ENCODE results near the gene PRRC2B. TPM values are rescaled to one million over a fixed set of nuclear protein-coding genes. Genes with fewer than 3 reads are reported as not detected.
A peak's percentile ranks its signal among the peaks of the same experiment; 100 is the strongest.

Gene PRRC2B
- total and polyA plus RNA-seq, 2 of the 13 experiments (the other 11 are each of a cell fraction or from before 2014, with no cell fraction given) = 20.8 to 37.4 TPM

DNA sequence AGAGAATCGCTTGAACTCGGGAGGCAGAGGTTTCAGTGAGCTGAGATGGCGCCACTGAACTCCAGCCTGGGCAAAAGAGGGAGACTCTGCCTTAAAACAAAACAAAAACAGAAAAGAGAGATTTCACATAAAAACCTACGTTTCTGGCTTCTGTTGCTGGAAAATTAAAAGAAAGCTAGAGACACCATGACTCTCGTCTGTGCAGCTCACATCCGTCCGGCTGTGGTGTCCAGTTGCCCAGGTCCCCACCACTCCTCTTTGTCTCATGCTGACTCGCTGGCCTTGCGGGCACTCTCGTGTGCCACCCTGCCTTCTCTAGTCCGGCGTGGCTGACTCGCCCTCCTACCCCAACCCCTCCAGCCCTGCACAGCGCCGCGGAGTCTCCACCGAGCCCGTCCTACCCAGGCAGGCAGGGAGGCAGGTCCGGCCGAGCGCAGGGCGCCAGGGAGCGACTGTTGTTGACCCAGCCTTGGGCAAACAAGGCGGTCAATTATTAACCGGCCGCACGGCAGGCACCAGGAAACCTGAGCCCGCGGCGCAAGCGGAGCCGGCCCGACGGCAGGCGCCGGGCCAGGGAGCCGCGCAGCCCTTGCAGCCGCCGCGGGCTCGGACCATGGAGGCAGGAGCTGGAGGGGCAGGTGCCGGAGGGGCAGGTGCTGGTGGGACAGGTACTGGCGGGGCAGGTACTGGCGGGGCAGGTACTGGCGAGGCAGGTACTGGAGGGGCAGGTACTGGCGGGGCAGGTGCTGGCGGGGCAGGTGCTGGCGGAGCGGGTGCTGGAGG is 151.3 kb downstream of the PRRC2B start, which contains the start of gene PRRT1B (continued):
- no peak for TF ChIP-seq CREB1 (IDR thresholded peaks at IDR 0.05)
- TF ChIP-seq CREB1 (CRISPR knock-in tag; IDR thresholded peaks at IDR 0.05) = no peak
- TF ChIP-seq, protein P1, sequence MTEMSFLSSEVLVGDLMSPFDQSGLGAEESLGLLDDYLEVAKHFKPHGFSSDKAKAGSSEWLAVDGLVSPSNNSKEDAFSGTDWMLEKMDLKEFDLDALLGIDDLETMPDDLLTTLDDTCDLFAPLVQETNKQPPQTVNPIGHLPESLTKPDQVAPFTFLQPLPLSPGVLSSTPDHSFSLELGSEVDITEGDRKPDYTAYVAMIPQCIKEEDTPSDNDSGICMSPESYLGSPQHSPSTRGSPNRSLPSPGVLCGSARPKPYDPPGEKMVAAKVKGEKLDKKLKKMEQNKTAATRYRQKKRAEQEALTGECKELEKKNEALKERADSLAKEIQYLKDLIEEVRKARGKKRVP (CRISPR knock-in tag; IDR thresholded peaks at IDR 0.05) = peak in 1 of 2 experiments; percentile 34; a peak in 1 of 4 replicates
- no peak for TF ChIP-seq REXO4 (CRISPR knock-in tag; IDR thresholded peaks at IDR 0.05; ENCODE audit: borderline replicate concordance)
- no peak for TF ChIP-seq SP1 (IDR thresholded peaks at IDR 0.05)
- TF ChIP-seq SP1 (CRISPR knock-in tag; IDR thresholded peaks at IDR 0.05) = no peak
- TF ChIP-seq POLR2AphosphoS2 (IDR thresholded peaks at IDR 0.05; ENCODE audit: low read depth, low read length) = no peak
- no peak for TF ChIP-seq KLF9 (CRISPR knock-in tag; IDR thresholded peaks at IDR 0.05; ENCODE audit: low read depth)
- TF ChIP-seq RBAK (CRISPR knock-in tag; IDR thresholded peaks at IDR 0.05) = no peak
- TF ChIP-seq SCMH1 (CRISPR knock-in tag; IDR thresholded peaks at IDR 0.05; ENCODE audit: borderline replicate concordance) = no peak
- TF ChIP-seq JUND (CRISPR knock-in tag; IDR thresholded peaks at IDR 0.05) = no peak
- 0 out of 2 replicates have a peak, but pooled peaks have one; percentile 77 for TF ChIP-seq ZNF672 (CRISPR knock-in tag; IDR thresholded peaks at IDR 0.05)
- no peak for TF ChIP-seq ZKSCAN5 (CRISPR knock-in tag; IDR thresholded peaks at IDR 0.05)
- TF ChIP-seq ZFX (CRISPR knock-in tag; IDR thresholded peaks at IDR 0.05; ENCODE audit: low read depth) = peak; percentile 74
- TF ChIP-seq, protein P2, sequence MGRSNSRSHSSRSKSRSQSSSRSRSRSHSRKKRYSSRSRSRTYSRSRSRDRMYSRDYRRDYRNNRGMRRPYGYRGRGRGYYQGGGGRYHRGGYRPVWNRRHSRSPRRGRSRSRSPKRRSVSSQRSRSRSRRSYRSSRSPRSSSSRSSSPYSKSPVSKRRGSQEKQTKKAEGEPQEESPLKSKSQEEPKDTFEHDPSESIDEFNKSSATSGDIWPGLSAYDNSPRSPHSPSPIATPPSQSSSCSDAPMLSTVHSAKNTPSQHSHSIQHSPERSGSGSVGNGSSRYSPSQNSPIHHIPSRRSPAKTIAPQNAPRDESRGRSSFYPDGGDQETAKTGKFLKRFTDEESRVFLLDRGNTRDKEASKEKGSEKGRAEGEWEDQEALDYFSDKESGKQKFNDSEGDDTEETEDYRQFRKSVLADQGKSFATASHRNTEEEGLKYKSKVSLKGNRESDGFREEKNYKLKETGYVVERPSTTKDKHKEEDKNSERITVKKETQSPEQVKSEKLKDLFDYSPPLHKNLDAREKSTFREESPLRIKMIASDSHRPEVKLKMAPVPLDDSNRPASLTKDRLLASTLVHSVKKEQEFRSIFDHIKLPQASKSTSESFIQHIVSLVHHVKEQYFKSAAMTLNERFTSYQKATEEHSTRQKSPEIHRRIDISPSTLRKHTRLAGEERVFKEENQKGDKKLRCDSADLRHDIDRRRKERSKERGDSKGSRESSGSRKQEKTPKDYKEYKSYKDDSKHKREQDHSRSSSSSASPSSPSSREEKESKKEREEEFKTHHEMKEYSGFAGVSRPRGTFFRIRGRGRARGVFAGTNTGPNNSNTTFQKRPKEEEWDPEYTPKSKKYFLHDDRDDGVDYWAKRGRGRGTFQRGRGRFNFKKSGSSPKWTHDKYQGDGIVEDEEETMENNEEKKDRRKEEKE (IDR thresholded peaks at IDR 0.05) = no peak
- TF ChIP-seq RARA (CRISPR knock-in tag; IDR thresholded peaks at IDR 0.05) = peak; percentile 86
- TF ChIP-seq, protein P3, sequence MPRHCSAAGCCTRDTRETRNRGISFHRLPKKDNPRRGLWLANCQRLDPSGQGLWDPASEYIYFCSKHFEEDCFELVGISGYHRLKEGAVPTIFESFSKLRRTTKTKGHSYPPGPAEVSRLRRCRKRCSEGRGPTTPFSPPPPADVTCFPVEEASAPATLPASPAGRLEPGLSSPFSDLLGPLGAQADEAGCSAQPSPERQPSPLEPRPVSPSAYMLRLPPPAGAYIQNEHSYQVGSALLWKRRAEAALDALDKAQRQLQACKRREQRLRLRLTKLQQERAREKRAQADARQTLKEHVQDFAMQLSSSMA (CRISPR knock-in tag; IDR thresholded peaks at IDR 0.05) = no peak
- TF ChIP-seq XRCC5 (optimal IDR thresholded peaks at IDR 0.05; ENCODE audit: low read length) = peak; percentile 80
- peak; percentile 63; the same call in 1 of the 2 replicates for TF ChIP-seq GLI4 (CRISPR knock-in tag; IDR thresholded peaks at IDR 0.05; ENCODE audit: borderline replicate concordance)
- TF ChIP-seq ZNF891 (CRISPR knock-in tag; IDR thresholded peaks at IDR 0.05) = no peak
- no peak for TF ChIP-seq ZNF737 (CRISPR knock-in tag; IDR thresholded peaks at IDR 0.05; ENCODE audit: borderline replicate concordance)
- TF ChIP-seq ZNF562 (CRISPR knock-in tag; IDR thresholded peaks at IDR 0.05; ENCODE audit: borderline replicate concordance) = no peak
- peak; percentile 47; the same call in 1 of the 2 replicates for TF ChIP-seq GATAD2A (CRISPR knock-in tag; IDR thresholded peaks at IDR 0.05)
- peak; percentile 67; the same call in 1 of the 2 replicates for TF ChIP-seq IRF2 (CRISPR knock-in tag; IDR thresholded peaks at IDR 0.05)
- TF ChIP-seq NR2F6 (IDR thresholded peaks at IDR 0.05) = no peak
- TF ChIP-seq NR2F6 (CRISPR knock-in tag; IDR thresholded peaks at IDR 0.05) = peak; percentile 57; the same call in 1 of the 2 replicates
- TF ChIP-seq MBD4 (IDR thresholded peaks at IDR 0.05; ENCODE audit: borderline replicate concordance, low read length) = no peak
- TF ChIP-seq, protein P4, sequence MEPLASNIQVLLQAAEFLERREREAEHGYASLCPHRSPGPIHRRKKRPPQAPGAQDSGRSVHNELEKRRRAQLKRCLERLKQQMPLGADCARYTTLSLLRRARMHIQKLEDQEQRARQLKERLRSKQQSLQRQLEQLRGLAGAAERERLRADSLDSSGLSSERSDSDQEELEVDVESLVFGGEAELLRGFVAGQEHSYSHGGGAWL (CRISPR knock-in tag; IDR thresholded peaks at IDR 0.05) = no peak
